Esophagus squamous epithelium (tissue), 5 donors: Measurements from ENCODE around the gene SMYD4. TPM values are rescaled to one million over a fixed set of nuclear protein-coding genes. Genes with fewer than 3 reads are reported as not detected.

Experiments
- DNase-seq: peaks from one replicate; lab custom pipeline; 2025; lab: John Stamatoyannopoulos, UW
- H3K27ac ChIP-seq, 4 donors: fragments of 200-600 bp; sonication (generic); one replicate each; pipeline ENCODE4 v1.5.1; 2016 to 2019; ENCODE audit warnings: mild to moderate bottlenecking in 1 of 4
- H3K27me3 ChIP-seq, 4 donors: fragments of 200-600 bp; sonication (generic); 1 replicate in 3 of 4; 2 replicates in 1 of 4; pipeline versions ENCODE4 v1.5.1 to v1.6.0; 2017 to 2021; ENCODE audit warnings: antibody characterized with exemption in 1 of 4
- H3K36me3 ChIP-seq, 3 donors: fragments of 200-600 bp; sonication (generic); one replicate each; pipeline ENCODE4 v1.5.1; 2016 to 2019
- H3K4me1 ChIP-seq, 3 donors: fragments of 200-600 bp; sonication (generic); one replicate each; pipeline ENCODE4 v1.5.1; 2017 to 2019
- H3K4me3 ChIP-seq, 4 donors: fragments of 200-600 bp; sonication (generic); 1 replicate in 3 of 4; 2 replicates in 1 of 4; pipeline ENCODE4 v1.5.1; 2016 to 2019; ENCODE audit warnings: mild to moderate bottlenecking in 2 of 4, moderate library complexity in 1 of 4
- H3K9me3 ChIP-seq, 3 donors: fragments of 200-600 bp; sonication (generic); one replicate each; pipeline ENCODE4 v1.5.1; 2016 to 2019
- CTCF ChIP-seq, 6 experiments: fragments of 450-650 bp in 4 of 6; fragments of 200-600 bp in 2 of 6; sonication (generic) in 2 of 6; IDR thresholded peaks; one replicate each; pipeline ENCODE4 v1.5.1; 2016 to 2019; ENCODE audit warnings: antibody characterized with exemption in 6 of 6, mild to moderate bottlenecking in 4 of 6, moderate library complexity in 4 of 6
- POLR2A ChIP-seq, 4 donors: fragments of 450-650 bp; IDR thresholded peaks; one replicate each; pipeline ENCODE4 v1.6.1; 2017; ENCODE audit warnings: antibody characterized with exemption in 4 of 4, mild to moderate bottlenecking in 4 of 4, moderate library complexity in 3 of 4
- WGBS, 2 donors: methylation state at CpG; one replicate each; pipeline ENCODE4 v1.1.5; 2018; 5-methylcytosine and 5-hydroxymethylcytosine counted together
- intact Hi-C: fragments of 100-400 bp; cut with DNase I; formaldehyde crosslinking; loops from one replicate; pipeline ENCODE4 v1.15.0; 2022
- total RNA-seq, 4 donors: library from RNA; depleted of rRNA; stranded (reverse); fragments of >200 nt; gene quantifications; one replicate each; pipeline ENCODE4 v1.1.0, GENCODE V29; 2016
- donor health status: DM: yes; HTN: yes; CAD: no.

The SMYD4 gene
- total RNA-seq, 4 donors from 2014 or later = 5.0 to 9.0 (median 6.5) TPM

GRCh38 chr17:1872976-1873375, 43.3 kb upstream of the SMYD4 start:
- intact Hi-C loops = no loop called here

GRCh38 chr17:1872254-1872653, 42.6 kb upstream of the SMYD4 start:
- DNase-seq = no peak
- WGBS, 2 donors = 88 to 94% methylated on average over 12 of the region's 12 CpGs

More at GRCh38 chr17:1872976-1873375, 43.3 kb upstream of the SMYD4 start:
- Histone ChIP-seq H3K9me3 (no peaks in the 10 kb centered on the region), H3K27ac (no peak overlapping the region), H3K4me3 (no peak overlapping the region), H3K27me3 (no peaks in the 10 kb centered on the region), H3K4me1 (no peaks in the 10 kb centered on the region), H3K36me3 (peaks cover 0 to 95% (median 20%) of the 10 kb centered on the region in 3 donors)
- no peak for TF ChIP-seq CTCF (IDR thresholded peaks at IDR 0.05)
- no peak for TF ChIP-seq POLR2A (IDR thresholded peaks at IDR 0.05)
- no peak for DNase-seq
- 72 to 89% methylated on average over 4 of the region's 4 CpGs for WGBS, 2 donors

GRCh38 chr17:1871756-1872155, 42.1 kb upstream of the SMYD4 start:
- DNase-seq = no peak
- H3K27ac ChIP-seq = no peak overlapping the region
- peaks cover 0 to 93% (median 8%) of the 10 kb centered on the region in 3 donors for H3K36me3 ChIP-seq
- TF ChIP-seq CTCF (IDR thresholded peaks at IDR 0.05) (no peak), POLR2A (IDR thresholded peaks at IDR 0.05) (no peak)
- H3K27me3 ChIP-seq = no peaks in the 10 kb centered on the region
- H3K4me3 ChIP-seq = no peak overlapping the region
- intact Hi-C loops = no loop called here
- H3K9me3 ChIP-seq = no peaks in the 10 kb centered on the region
- WGBS, 2 donors = 61 to 76% methylated on average over 5 of the region's 5 CpGs
- no peaks in the 10 kb centered on the region for H3K4me1 ChIP-seq

More at GRCh38 chr17:1872254-1872653, 42.6 kb upstream of the SMYD4 start:
- Histone ChIP-seq H3K27ac (no peak overlapping the region), H3K27me3 (no peaks in the 10 kb centered on the region), H3K9me3 (no peaks in the 10 kb centered on the region), H3K36me3 (peaks cover 0 to 94% (median 13%) of the 10 kb centered on the region in 3 donors), H3K4me3 (no peak overlapping the region), H3K4me1 (no peaks in the 10 kb centered on the region)
- intact Hi-C loops = no loop called here
- no peak for TF ChIP-seq CTCF (IDR thresholded peaks at IDR 0.05)
- no peak for TF ChIP-seq POLR2A (IDR thresholded peaks at IDR 0.05)

GRCh38 chr17:1870592-1870991, 40.9 kb upstream of the SMYD4 start:
- intact Hi-C loops = no loop called here
- Histone ChIP-seq H3K27me3 (no peaks in the 10 kb centered on the region), H3K4me3 (no peak overlapping the region), H3K36me3 (peaks cover 0 to 81% (median 4%) of the 10 kb centered on the region in 3 donors), H3K4me1 (no peaks in the 10 kb centered on the region), H3K9me3 (no peaks in the 10 kb centered on the region), H3K27ac (no peak overlapping the region)
- TF ChIP-seq CTCF (IDR thresholded peaks at IDR 0.05) = no peak
- no peak for TF ChIP-seq POLR2A (IDR thresholded peaks at IDR 0.05)
- no peak for DNase-seq
- WGBS, 2 donors = 88% methylated on average over 3 of the region's 3 CpGs

- 91 to 97% methylated on average over 8 of the region's 8 CpGs for WGBS, 2 donors
- no peaks in the 10 kb centered on the region for H3K4me1 ChIP-seq
- intact Hi-C loops = loop anchor here (10.0 kb wide), 1 partner anchor 143 kb away; the partner anchor contains the start of gene WDR81
Measured at GRCh38 chr17:1868090-1868489, 38.4 kb upstream of the SMYD4 start.

More at GRCh38 chr17:1868090-1868489, 38.4 kb upstream of the SMYD4 start:
- Histone ChIP-seq H3K36me3 (peaks cover 0 to 61% (median 0%) of the 10 kb centered on the region in 3 donors), H3K4me3 (no peak overlapping the region), H3K27ac (no peak overlapping the region), H3K9me3 (no peaks in the 10 kb centered on the region), H3K27me3 (no peaks in the 10 kb centered on the region)
- DNase-seq = no peak
- TF ChIP-seq CTCF (IDR thresholded peaks at IDR 0.05) = no peak
